ENCODE measurements around the gene TMEM248. TPM values are rescaled to one million over a fixed set of nuclear protein-coding genes. Genes with fewer than 3 reads are reported as not detected.

The TMEM248 gene
- total RNA-seq, 4 donors from 2014 or later, result 95.9 to 595 (median 166) TPM

DNA sequence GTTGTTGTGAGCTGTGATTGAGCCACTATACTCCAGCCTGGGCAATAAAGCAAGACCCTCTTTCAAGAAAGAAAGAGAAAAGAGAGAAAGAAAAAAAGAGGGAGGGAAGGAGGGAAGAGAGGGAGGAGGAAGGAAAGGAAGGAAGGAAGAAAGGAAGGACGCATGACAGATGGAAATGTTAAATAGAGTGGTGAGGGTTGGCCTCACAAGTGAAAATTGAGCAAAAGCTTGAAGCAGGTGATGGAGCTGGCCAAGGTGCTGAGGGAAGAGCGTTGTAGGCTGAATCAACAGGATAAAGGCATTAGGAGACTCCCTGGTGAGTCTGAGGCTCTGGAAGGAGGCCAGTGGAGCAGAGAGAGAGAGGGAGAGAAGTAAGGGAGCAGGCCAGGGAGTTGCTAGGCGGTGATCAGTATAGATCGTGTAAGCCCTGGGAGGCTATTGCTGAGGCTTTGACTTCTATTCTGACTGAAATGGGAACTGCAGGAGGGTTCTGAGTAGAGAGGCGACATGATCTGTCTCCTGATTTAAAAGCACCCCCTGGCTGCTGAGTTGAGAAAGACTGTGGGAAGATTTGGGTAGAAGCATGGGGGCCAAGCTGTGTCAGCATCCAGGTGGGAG is 26.5 kb upstream of the TMEM248 start:
- in situ Hi-C loops (cut with MboI; ENCODE audit: low pct_ligation_motif_present in 1 of 4, low pct_unique_long_range_greater_than_20kb in 1 of 4, low sequenced_read_pairs in 3 of 4), result no loop called here
- Histone ChIP-seq H3K9me3 (no peaks in the 10 kb centered on the region), H3K27me3 (no peaks in the 10 kb centered on the region), H3K4me3 (no peak overlapping the region), H3K36me3 (no peaks in the 10 kb centered on the region), H3K4me1 (no peaks in the 10 kb centered on the region), H3K27ac (no peak overlapping the region)
- intact Hi-C loops (cut with DNase I; ENCODE audit: low total_unique reads), result no loop called here
- TF ChIP-seq POLR2A (IDR thresholded peaks at IDR 0.05), result no peak
- no peak for TF ChIP-seq POLR2AphosphoS5 (IDR thresholded peaks at IDR 0.05)
- TF ChIP-seq, protein P1, sequence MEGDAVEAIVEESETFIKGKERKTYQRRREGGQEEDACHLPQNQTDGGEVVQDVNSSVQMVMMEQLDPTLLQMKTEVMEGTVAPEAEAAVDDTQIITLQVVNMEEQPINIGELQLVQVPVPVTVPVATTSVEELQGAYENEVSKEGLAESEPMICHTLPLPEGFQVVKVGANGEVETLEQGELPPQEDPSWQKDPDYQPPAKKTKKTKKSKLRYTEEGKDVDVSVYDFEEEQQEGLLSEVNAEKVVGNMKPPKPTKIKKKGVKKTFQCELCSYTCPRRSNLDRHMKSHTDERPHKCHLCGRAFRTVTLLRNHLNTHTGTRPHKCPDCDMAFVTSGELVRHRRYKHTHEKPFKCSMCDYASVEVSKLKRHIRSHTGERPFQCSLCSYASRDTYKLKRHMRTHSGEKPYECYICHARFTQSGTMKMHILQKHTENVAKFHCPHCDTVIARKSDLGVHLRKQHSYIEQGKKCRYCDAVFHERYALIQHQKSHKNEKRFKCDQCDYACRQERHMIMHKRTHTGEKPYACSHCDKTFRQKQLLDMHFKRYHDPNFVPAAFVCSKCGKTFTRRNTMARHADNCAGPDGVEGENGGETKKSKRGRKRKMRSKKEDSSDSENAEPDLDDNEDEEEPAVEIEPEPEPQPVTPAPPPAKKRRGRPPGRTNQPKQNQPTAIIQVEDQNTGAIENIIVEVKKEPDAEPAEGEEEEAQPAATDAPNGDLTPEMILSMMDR (IDR thresholded peaks at IDR 0.05), result no peak
- no peak for TF ChIP-seq EP300 (IDR thresholded peaks at IDR 0.05; ENCODE audit: low read depth)
- no peak for DNase-seq
- 72 to 88% methylated on average over 2 to 5 of the region's 5 CpGs for WGBS, 2 donors (ENCODE audit: low coverage in 1 of 2)

DNA sequence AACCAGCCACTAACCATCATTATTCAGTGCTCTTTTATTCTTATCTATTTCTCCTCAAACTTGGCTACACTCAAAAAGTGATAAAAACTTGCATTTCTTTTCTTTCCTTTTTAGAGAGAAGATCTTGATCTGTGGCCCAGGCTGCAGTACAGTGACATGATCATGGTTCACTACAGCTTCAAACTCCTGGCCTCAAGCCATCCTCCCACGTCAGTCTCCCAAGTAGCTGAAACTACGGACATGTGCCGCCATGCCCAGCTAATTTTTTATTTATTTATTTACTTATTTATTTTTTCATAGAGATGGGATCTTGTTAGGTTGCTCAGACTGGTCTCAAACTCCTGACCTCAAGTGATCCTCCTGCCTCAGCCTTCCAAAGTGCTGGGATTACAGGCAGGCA is 24.6 kb upstream of the TMEM248 start:
- Histone ChIP-seq H3K27me3 (no peaks in the 10 kb centered on the region), H3K27ac (no peak overlapping the region), H3K9me3 (no peaks in the 10 kb centered on the region), H3K4me3 (no peak overlapping the region), H3K36me3 (no peaks in the 10 kb centered on the region), H3K4me1 (no peaks in the 10 kb centered on the region)
- TF ChIP-seq POLR2A (IDR thresholded peaks at IDR 0.05) (no peak), POLR2AphosphoS5 (IDR thresholded peaks at IDR 0.05) (no peak), EP300 (IDR thresholded peaks at IDR 0.05; ENCODE audit: low read depth) (no peak)
- TF ChIP-seq, protein P1 (IDR thresholded peaks at IDR 0.05), result no peak
- no peak for DNase-seq
- intact Hi-C loops (cut with DNase I; ENCODE audit: low total_unique reads), result no loop called here
- in situ Hi-C loops (cut with MboI; ENCODE audit: low pct_ligation_motif_present in 1 of 4, low pct_unique_long_range_greater_than_20kb in 1 of 4, low sequenced_read_pairs in 3 of 4), result no loop called here
- 86 to 91% methylated on average over 3 of the region's 3 CpGs for WGBS, 2 donors (ENCODE audit: low coverage in 1 of 2)

GRCh38 chr7:66899552-66900280 is 21.3 kb upstream of the TMEM248 start:
- DNase-seq, result no peak
- Histone ChIP-seq H3K4me1 (no peaks in the 10 kb centered on the region), H3K27ac (no peak overlapping the region), H3K4me3 (no peak overlapping the region), H3K36me3 (no peaks in the 10 kb centered on the region), H3K9me3 (no peaks in the 10 kb centered on the region), H3K27me3 (no peaks in the 10 kb centered on the region)
- intact Hi-C loops (cut with DNase I; ENCODE audit: low total_unique reads) (loop anchor here (5.0 kb wide), 1 partner anchor 922 kb away; no protein-coding TSS in a partner anchor), in situ Hi-C loops (cut with MboI; ENCODE audit: low pct_ligation_motif_present in 1 of 4, low pct_unique_long_range_greater_than_20kb in 1 of 4, low sequenced_read_pairs in 3 of 4) (no loop called here)
- TF ChIP-seq EP300 (IDR thresholded peaks at IDR 0.05; ENCODE audit: low read depth) (no peak), POLR2A (IDR thresholded peaks at IDR 0.05) (no peak), POLR2AphosphoS5 (IDR thresholded peaks at IDR 0.05) (no peak)
- TF ChIP-seq, protein P1 (IDR thresholded peaks at IDR 0.05), result no peak
- WGBS, 2 donors (ENCODE audit: low coverage in 1 of 2), result 86 to 96% methylated on average over 4 to 7 of the region's 7 CpGs

GRCh38 chr7:66901941-66902843 is 18.8 kb upstream of the TMEM248 start:
- Histone ChIP-seq H3K27me3 (no peaks in the 10 kb centered on the region), H3K9me3 (no peaks in the 10 kb centered on the region), H3K4me1 (no peaks in the 10 kb centered on the region), H3K36me3 (no peaks in the 10 kb centered on the region), H3K4me3 (no peak overlapping the region), H3K27ac (no peak overlapping the region)
- TF ChIP-seq POLR2A (IDR thresholded peaks at IDR 0.05) (no peak), EP300 (IDR thresholded peaks at IDR 0.05; ENCODE audit: low read depth) (no peak), POLR2AphosphoS5 (IDR thresholded peaks at IDR 0.05) (no peak)
- TF ChIP-seq, protein P1 (IDR thresholded peaks at IDR 0.05), result no peak
- no peak for DNase-seq
- in situ Hi-C loops (cut with MboI; ENCODE audit: low pct_ligation_motif_present in 1 of 4, low pct_unique_long_range_greater_than_20kb in 1 of 4, low sequenced_read_pairs in 3 of 4), result no loop called here
- intact Hi-C loops (cut with DNase I; ENCODE audit: low total_unique reads), result loop anchor here (5.0 kb wide), 1 partner anchor 925 kb away; no protein-coding TSS in a partner anchor
- WGBS, 2 donors (ENCODE audit: low coverage in 1 of 2), result 98 to 100% methylated on average over 1 to 47 of the region's 47 CpGs
